ENCODE measurements around the gene UIMC1.

DNA sequence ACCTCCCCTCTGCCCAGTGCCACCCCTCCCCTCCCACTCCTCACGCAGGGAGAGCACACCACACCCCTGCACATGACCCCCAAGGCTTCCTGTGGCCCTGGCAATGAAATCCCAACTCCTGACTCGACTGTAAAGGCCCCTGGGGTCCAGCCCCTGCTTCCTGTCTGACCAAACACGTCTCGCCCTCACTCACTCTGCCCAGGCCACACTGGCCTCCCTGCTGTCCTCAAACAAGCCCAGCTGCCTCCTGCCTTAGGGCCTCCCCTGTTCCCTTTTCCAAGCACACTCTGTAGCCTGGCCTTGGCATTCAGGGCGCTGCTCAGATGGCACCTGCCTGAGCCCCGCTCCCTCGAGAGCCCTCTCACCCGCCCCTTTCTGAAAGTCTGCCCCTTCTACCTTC, 149.8 kb downstream of the UIMC1 start:
- no peak for TF ChIP-seq POLR2A (IDR thresholded peaks at IDR 0.05)
- TF ChIP-seq, protein P1, sequence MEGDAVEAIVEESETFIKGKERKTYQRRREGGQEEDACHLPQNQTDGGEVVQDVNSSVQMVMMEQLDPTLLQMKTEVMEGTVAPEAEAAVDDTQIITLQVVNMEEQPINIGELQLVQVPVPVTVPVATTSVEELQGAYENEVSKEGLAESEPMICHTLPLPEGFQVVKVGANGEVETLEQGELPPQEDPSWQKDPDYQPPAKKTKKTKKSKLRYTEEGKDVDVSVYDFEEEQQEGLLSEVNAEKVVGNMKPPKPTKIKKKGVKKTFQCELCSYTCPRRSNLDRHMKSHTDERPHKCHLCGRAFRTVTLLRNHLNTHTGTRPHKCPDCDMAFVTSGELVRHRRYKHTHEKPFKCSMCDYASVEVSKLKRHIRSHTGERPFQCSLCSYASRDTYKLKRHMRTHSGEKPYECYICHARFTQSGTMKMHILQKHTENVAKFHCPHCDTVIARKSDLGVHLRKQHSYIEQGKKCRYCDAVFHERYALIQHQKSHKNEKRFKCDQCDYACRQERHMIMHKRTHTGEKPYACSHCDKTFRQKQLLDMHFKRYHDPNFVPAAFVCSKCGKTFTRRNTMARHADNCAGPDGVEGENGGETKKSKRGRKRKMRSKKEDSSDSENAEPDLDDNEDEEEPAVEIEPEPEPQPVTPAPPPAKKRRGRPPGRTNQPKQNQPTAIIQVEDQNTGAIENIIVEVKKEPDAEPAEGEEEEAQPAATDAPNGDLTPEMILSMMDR (IDR thresholded peaks at IDR 0.05), result no peak

All from vagina (tissue), 2 donors.